Measurements from ENCODE around the gene PLD1.

DNA sequence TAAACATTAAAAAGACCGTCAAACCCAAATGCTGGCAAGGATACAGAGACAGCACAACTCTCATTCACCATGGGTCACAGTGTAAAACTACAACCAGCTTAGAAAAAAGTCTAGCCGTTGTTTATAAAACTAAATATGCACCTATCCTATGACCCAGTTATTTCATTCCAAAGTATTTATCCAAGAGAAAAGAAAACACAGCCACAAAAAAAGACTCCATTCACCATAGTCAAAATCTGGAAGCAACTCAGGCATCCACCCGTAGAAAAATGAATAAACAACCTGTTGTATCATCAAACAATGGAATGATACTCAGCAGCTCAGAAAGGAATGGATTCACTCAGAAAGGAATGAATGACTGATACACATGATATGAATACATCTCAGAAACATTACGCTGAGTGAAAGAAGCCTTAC lies 28.6 kb downstream of the PLD1 start:
- TF ChIP-seq, protein P1, sequence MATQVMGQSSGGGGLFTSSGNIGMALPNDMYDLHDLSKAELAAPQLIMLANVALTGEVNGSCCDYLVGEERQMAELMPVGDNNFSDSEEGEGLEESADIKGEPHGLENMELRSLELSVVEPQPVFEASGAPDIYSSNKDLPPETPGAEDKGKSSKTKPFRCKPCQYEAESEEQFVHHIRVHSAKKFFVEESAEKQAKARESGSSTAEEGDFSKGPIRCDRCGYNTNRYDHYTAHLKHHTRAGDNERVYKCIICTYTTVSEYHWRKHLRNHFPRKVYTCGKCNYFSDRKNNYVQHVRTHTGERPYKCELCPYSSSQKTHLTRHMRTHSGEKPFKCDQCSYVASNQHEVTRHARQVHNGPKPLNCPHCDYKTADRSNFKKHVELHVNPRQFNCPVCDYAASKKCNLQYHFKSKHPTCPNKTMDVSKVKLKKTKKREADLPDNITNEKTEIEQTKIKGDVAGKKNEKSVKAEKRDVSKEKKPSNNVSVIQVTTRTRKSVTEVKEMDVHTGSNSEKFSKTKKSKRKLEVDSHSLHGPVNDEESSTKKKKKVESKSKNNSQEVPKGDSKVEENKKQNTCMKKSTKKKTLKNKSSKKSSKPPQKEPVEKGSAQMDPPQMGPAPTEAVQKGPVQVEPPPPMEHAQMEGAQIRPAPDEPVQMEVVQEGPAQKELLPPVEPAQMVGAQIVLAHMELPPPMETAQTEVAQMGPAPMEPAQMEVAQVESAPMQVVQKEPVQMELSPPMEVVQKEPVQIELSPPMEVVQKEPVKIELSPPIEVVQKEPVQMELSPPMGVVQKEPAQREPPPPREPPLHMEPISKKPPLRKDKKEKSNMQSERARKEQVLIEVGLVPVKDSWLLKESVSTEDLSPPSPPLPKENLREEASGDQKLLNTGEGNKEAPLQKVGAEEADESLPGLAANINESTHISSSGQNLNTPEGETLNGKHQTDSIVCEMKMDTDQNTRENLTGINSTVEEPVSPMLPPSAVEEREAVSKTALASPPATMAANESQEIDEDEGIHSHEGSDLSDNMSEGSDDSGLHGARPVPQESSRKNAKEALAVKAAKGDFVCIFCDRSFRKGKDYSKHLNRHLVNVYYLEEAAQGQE (IDR thresholded peaks at IDR 0.05; ENCODE audit: insufficient replicate concordance, low read depth): no peak
- TF ChIP-seq, protein P2, sequence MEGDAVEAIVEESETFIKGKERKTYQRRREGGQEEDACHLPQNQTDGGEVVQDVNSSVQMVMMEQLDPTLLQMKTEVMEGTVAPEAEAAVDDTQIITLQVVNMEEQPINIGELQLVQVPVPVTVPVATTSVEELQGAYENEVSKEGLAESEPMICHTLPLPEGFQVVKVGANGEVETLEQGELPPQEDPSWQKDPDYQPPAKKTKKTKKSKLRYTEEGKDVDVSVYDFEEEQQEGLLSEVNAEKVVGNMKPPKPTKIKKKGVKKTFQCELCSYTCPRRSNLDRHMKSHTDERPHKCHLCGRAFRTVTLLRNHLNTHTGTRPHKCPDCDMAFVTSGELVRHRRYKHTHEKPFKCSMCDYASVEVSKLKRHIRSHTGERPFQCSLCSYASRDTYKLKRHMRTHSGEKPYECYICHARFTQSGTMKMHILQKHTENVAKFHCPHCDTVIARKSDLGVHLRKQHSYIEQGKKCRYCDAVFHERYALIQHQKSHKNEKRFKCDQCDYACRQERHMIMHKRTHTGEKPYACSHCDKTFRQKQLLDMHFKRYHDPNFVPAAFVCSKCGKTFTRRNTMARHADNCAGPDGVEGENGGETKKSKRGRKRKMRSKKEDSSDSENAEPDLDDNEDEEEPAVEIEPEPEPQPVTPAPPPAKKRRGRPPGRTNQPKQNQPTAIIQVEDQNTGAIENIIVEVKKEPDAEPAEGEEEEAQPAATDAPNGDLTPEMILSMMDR (IDR thresholded peaks at IDR 0.05; ENCODE audit: insufficient read depth, low read length): no peak
- TF ChIP-seq GABPA (IDR thresholded peaks at IDR 0.05; ENCODE audit: low read depth): no peak

Data from HL-60 (cell line).